Testis (tissue), 3 donors: ENCODE results near the gene PM20D1. TPM values are rescaled to one million over a fixed set of nuclear protein-coding genes. Genes with fewer than 3 reads are reported as not detected.
"Not testable (repeated sequence)": the region's sequence is repeated elsewhere in the genome, so short reads cannot be mapped to it uniquely, and the experiment has no call there.

Experiments used
- DNase-seq: peaks from one replicate; pipeline ENCODE4 v3.0.0-alpha.2; 2019
- H3K27ac ChIP-seq, 2 donors: fragments of 200-600 bp; sonication (generic); one replicate each; pipeline ENCODE4 v1.5.1; 2019
- H3K27me3 ChIP-seq: fragments of 200-600 bp; sonication (generic); one replicate; pipeline ENCODE4 v1.5.1; 2019
- H3K36me3 ChIP-seq: fragments of 200-600 bp; sonication (generic); one replicate; pipeline ENCODE4 v1.5.1; 2017; ENCODE audit warnings: low read depth; ENCODE audit errors: missing control alignments
- H3K4me1 ChIP-seq: fragments of 200-600 bp; sonication (generic); one replicate; pipeline ENCODE4 v1.5.1; 2019
- H3K4me3 ChIP-seq, 2 donors: fragments of 200-600 bp; sonication (generic); one replicate each; pipeline ENCODE4 v1.5.1; 2017 to 2019
- H3K9me3 ChIP-seq: fragments of 200-600 bp; sonication (generic); one replicate; pipeline ENCODE4 v1.5.1; 2017
- POLR2A ChIP-seq: fragments of 450-650 bp; IDR thresholded peaks from one replicate; pipeline ENCODE4 v1.6.1; 2017; ENCODE audit warnings: antibody characterized with exemption, mild to moderate bottlenecking, moderate library complexity
- WGBS, 2 donors: methylation state at CpG; one replicate each; pipeline ENCODE4 v1.1.5; 2018; 5-methylcytosine and 5-hydroxymethylcytosine counted together
- intact Hi-C: fragments of 100-400 bp; cut with DNase I; formaldehyde crosslinking; loops from one replicate; pipeline ENCODE4 v1.15.1; 2023; ENCODE audit warnings: low total_unique reads
- polyA plus RNA-seq: library from polyadenylated mRNA; stranded (reverse); fragments of 350-450 nt; fragmentation: Illumina TruSeq; extraction: RNeasy Lipid Tissue Mini Kit (QIAGEN cat#74804); gene quantifications from one replicate; pipeline ENCODE4 v1.2.3, GENCODE V29; 2014; ENCODE audit warnings: low read depth, low replicate concordance; ENCODE audit not compliant: insufficient read depth
- total RNA-seq, 2 donors: library from RNA; depleted of rRNA; stranded (reverse); fragments of >200 nt; gene quantifications; one replicate each; pipeline ENCODE4 v1.2.3, GENCODE V29; 2016
- TF ChIP-seq, protein P1 (sequence below), 3 experiments: fragments of 450-650 bp in 2 of 3; fragments of 200-600 bp in 1 of 3; sonication (generic) in 1 of 3; IDR thresholded peaks; one replicate each; pipeline ENCODE4 v1.5.1; 2016 to 2019; ENCODE audit warnings: antibody characterized with exemption in 3 of 3, mild to moderate bottlenecking in 2 of 3, moderate library complexity in 1 of 3

PM20D1 gene
- total and polyA plus RNA-seq, 3 donors from 2014 or later: 0.71 to 1.7 (median 0.81) TPM

DNA sequence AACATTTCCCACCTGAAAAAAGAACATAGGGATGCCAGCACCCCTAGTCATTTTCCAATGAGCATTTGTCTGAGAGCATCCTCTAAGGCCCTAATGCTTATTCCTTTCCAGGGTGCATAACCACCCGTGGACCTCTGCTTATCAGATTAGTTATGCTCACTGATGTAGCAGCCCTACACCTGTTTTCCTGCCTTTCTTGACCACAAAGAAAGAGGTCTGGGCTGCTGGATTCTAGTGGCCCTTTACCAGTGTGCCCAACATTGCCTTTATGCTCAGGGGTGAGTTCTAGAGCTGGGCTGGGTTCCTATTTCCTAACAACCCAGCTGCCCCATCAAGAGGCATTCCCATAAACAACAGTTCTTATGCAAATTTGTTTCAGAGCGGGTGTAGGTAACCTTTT lies 20.3 kb upstream of the PM20D1 start:
- no peak for TF ChIP-seq POLR2A
- TF ChIP-seq, protein P1, sequence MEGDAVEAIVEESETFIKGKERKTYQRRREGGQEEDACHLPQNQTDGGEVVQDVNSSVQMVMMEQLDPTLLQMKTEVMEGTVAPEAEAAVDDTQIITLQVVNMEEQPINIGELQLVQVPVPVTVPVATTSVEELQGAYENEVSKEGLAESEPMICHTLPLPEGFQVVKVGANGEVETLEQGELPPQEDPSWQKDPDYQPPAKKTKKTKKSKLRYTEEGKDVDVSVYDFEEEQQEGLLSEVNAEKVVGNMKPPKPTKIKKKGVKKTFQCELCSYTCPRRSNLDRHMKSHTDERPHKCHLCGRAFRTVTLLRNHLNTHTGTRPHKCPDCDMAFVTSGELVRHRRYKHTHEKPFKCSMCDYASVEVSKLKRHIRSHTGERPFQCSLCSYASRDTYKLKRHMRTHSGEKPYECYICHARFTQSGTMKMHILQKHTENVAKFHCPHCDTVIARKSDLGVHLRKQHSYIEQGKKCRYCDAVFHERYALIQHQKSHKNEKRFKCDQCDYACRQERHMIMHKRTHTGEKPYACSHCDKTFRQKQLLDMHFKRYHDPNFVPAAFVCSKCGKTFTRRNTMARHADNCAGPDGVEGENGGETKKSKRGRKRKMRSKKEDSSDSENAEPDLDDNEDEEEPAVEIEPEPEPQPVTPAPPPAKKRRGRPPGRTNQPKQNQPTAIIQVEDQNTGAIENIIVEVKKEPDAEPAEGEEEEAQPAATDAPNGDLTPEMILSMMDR (IDR thresholded peaks at IDR 0.05): no peak
- intact Hi-C loops: no loop called here
- Histone ChIP-seq H3K27ac (no peak overlapping the region), H3K4me1 (no peaks in the 10 kb centered on the region), H3K4me3 (no peak overlapping the region), H3K27me3 (no peaks in the 10 kb centered on the region), H3K36me3 (no peaks in the 10 kb centered on the region), H3K9me3 (no peaks in the 10 kb centered on the region)
- WGBS, 2 donors: 85 to 88% methylated on average over 2 of the region's 2 CpGs
- no peak for DNase-seq

DNA sequence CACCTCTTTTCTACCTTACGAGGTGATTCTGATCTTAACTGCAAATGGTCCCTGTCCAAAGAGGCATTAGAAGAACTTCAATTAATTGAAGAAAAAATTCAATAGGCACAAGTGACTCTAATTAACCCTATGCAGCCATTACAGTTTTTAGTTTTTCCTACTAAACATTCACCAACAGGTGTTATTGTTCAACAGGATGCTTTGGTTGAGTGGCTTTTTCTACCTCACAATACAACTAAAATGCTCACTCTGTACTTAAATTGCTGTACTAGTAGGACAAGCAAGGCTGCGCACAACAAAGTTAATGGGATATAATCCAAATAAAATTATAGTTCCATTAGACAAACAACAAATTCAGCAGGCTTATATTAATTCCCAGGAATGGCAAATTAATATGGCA lies 11.6 kb upstream of the PM20D1 start:
- H3K27me3 ChIP-seq: no peaks in the 10 kb centered on the region
- H3K36me3 ChIP-seq: no peaks in the 10 kb centered on the region
- no peaks in the 10 kb centered on the region for H3K4me1 ChIP-seq
- DNase-seq: no peak
- H3K4me3 ChIP-seq: no peak overlapping the region
- H3K27ac ChIP-seq: no peak overlapping the region
- TF ChIP-seq, protein P1 (IDR thresholded peaks at IDR 0.05): no peak
- TF ChIP-seq POLR2A: no peak
- 97% methylated on average over 2 of the region's 2 CpGs for WGBS, 2 donors
- no peaks in the 10 kb centered on the region for H3K9me3 ChIP-seq
- intact Hi-C loops: no loop called here

- H3K9me3 ChIP-seq: no peaks in the 10 kb centered on the region
- no peak overlapping the region for H3K4me3 ChIP-seq
- WGBS, 2 donors: 70 to 77% methylated on average over 6 of the region's 6 CpGs
- no peak overlapping the region for H3K27ac ChIP-seq
- H3K4me1 ChIP-seq: no peaks in the 10 kb centered on the region
- no peak for TF ChIP-seq POLR2A
- TF ChIP-seq, protein P1 (IDR thresholded peaks at IDR 0.05): no peak
- no peak for DNase-seq
- H3K36me3 ChIP-seq: no peaks in the 10 kb centered on the region
- no peaks in the 10 kb centered on the region for H3K27me3 ChIP-seq
- intact Hi-C loops: no loop called here
Observed at GRCh38 chr1:205858141-205858961, 8.4 kb upstream of the PM20D1 start.

DNA sequence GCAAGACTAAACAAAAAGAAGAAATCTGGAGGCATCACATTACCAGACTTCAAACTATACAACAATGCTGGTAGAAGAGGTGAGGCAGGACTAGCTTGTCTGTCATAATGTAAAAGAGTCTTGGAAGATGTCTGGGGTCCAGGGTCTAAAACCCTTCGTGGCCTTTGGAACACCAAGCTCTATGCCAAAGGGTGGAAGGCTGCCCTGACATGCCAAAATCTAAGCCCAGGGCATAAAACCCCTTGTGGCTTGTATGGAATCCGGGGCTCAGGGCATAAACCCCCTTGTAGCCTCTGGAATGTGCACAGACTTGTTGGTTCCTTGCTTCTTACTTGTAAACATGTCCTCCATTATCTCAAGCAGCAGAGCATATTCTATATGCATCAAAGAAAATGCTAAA lies 7.6 kb upstream of the PM20D1 start:
- H3K9me3 ChIP-seq, H3K4me3 ChIP-seq, DNase-seq, H3K27me3 ChIP-seq, H3K4me1 ChIP-seq, intact Hi-C loops, H3K36me3 ChIP-seq, H3K27ac ChIP-seq: not testable (repeated sequence)
- 76 to 84% methylated on average over 2 of the region's 2 CpGs for WGBS, 2 donors

GRCh38 chr1:205856433-205856832 lies 6.5 kb upstream of the PM20D1 start:
- TF ChIP-seq POLR2A: no peak
- TF ChIP-seq, protein P1 (IDR thresholded peaks at IDR 0.05): no peak
- intact Hi-C loops: no loop called here
- H3K9me3 ChIP-seq: no peaks in the 10 kb centered on the region
- H3K27ac ChIP-seq: no peak overlapping the region
- H3K36me3 ChIP-seq: no peaks in the 10 kb centered on the region
- DNase-seq: no peak
- no peak overlapping the region for H3K4me3 ChIP-seq
- H3K4me1 ChIP-seq: no peaks in the 10 kb centered on the region
- no peaks in the 10 kb centered on the region for H3K27me3 ChIP-seq
